ENCODE results near the gene DCST1.

The DCST1 gene

GRCh38 chr1:155003766-155004351 is 29.8 kb upstream of the DCST1 start:
- DNase-seq (ENCODE audit: low read depth in 1 of 2, low spot score in 1 of 2): peak in 1 of 2 experiments; percentile 72
- TF ChIP-seq JUND (IDR thresholded peaks at IDR 0.05; ENCODE audit: low read depth): no peak
- in situ Hi-C loops (cut with HindIII; ENCODE audit: low pct_unique_long_range_greater_than_20kb, low sequenced_read_pairs): no loop called here

- DNase-seq (ENCODE audit: low read depth in 1 of 2, low spot score in 1 of 2): no peak
- in situ Hi-C loops (cut with HindIII; ENCODE audit: low pct_unique_long_range_greater_than_20kb, low sequenced_read_pairs): no loop called here
- no peak for TF ChIP-seq JUND (IDR thresholded peaks at IDR 0.05; ENCODE audit: low read depth)
Observed at GRCh38 chr1:155004352-155005075, 29.1 kb upstream of the DCST1 start.

- no peak for TF ChIP-seq JUND (IDR thresholded peaks at IDR 0.05; ENCODE audit: low read depth)
- in situ Hi-C loops (cut with HindIII; ENCODE audit: low pct_unique_long_range_greater_than_20kb, low sequenced_read_pairs): no loop called here
- DNase-seq (ENCODE audit: low read depth in 1 of 2, low spot score in 1 of 2): peak in 1 of 2 experiments; percentile 58
Observed at GRCh38 chr1:155005076-155006011, 28.3 kb upstream of the DCST1 start.

GRCh38 chr1:155006601-155007101 is 27.0 kb upstream of the DCST1 start:
- DNase-seq (ENCODE audit: low read depth in 1 of 2, low spot score in 1 of 2): peak in 1 of 2 experiments; percentile 72

GRCh38 chr1:155007251-155007828 is 26.3 kb upstream of the DCST1 start:
- in situ Hi-C loops (cut with HindIII; ENCODE audit: low pct_unique_long_range_greater_than_20kb, low sequenced_read_pairs): no loop called here
- DNase-seq (ENCODE audit: low read depth in 1 of 2, low spot score in 1 of 2): peak in 1 of 2 experiments; percentile 61
- no peak for TF ChIP-seq JUND (IDR thresholded peaks at IDR 0.05; ENCODE audit: low read depth)

More at GRCh38 chr1:155006601-155007101, 27.0 kb upstream of the DCST1 start:
- in situ Hi-C loops (cut with HindIII; ENCODE audit: low pct_unique_long_range_greater_than_20kb, low sequenced_read_pairs): no loop called here
- TF ChIP-seq JUND (IDR thresholded peaks at IDR 0.05; ENCODE audit: low read depth): no peak

- in situ Hi-C loops (cut with HindIII; ENCODE audit: low pct_unique_long_range_greater_than_20kb, low sequenced_read_pairs): no loop called here
- DNase-seq (ENCODE audit: low read depth in 1 of 2, low spot score in 1 of 2): peak; percentile 60 to 80
- TF ChIP-seq JUND (IDR thresholded peaks at IDR 0.05; ENCODE audit: low read depth): no peak
Observed at GRCh38 chr1:155008015-155008941, 25.3 kb upstream of the DCST1 start.

- in situ Hi-C loops (cut with HindIII; ENCODE audit: low pct_unique_long_range_greater_than_20kb, low sequenced_read_pairs): no loop called here
- no peak for DNase-seq (ENCODE audit: low read depth in 1 of 2, low spot score in 1 of 2)
- no peak for TF ChIP-seq JUND (IDR thresholded peaks at IDR 0.05; ENCODE audit: low read depth)
Observed at GRCh38 chr1:155009221-155009711, 24.4 kb upstream of the DCST1 start.

- no peak for DNase-seq (ENCODE audit: low read depth in 1 of 2, low spot score in 1 of 2)
- in situ Hi-C loops (cut with HindIII; ENCODE audit: low pct_unique_long_range_greater_than_20kb, low sequenced_read_pairs): no loop called here
- TF ChIP-seq JUND (IDR thresholded peaks at IDR 0.05; ENCODE audit: low read depth): no peak
Observed at GRCh38 chr1:155009742-155010141, 23.9 kb upstream of the DCST1 start.

- DNase-seq (ENCODE audit: low read depth in 1 of 2, low spot score in 1 of 2): no peak
- in situ Hi-C loops (cut with HindIII; ENCODE audit: low pct_unique_long_range_greater_than_20kb, low sequenced_read_pairs): no loop called here
- no peak for TF ChIP-seq JUND (IDR thresholded peaks at IDR 0.05; ENCODE audit: low read depth)
Observed at GRCh38 chr1:155010211-155010918, 23.3 kb upstream of the DCST1 start.

- in situ Hi-C loops (cut with HindIII; ENCODE audit: low pct_unique_long_range_greater_than_20kb, low sequenced_read_pairs): no loop called here
- TF ChIP-seq JUND (IDR thresholded peaks at IDR 0.05; ENCODE audit: low read depth): no peak
- no peak for DNase-seq (ENCODE audit: low read depth in 1 of 2, low spot score in 1 of 2)
Observed at GRCh38 chr1:155011004-155011416, 22.6 kb upstream of the DCST1 start.

All from T47D (cell line).